ENCODE measurements around the gene TCHH. TPM values are rescaled to one million over a fixed set of nuclear protein-coding genes. Genes with fewer than 3 reads are reported as not detected.
"Not testable (repeated sequence)": the region's sequence is repeated elsewhere in the genome, so short reads cannot be mapped to it uniquely, and the experiment has no call there.

Gene TCHH
- polyA plus RNA-seq, 4 donors, result 0.05 to 0.14 (median 0.07) TPM

GRCh38 chr1:152112101-152112884 is 3.0 kb downstream of the TCHH start:
- DNase-seq (ENCODE audit: low read depth in 4 of 4, low spot score in 3 of 4), result no peak

GRCh38 chr1:152111515-152111968 is 3.7 kb downstream of the TCHH start:
- no peak for DNase-seq (ENCODE audit: low read depth in 4 of 4, low spot score in 3 of 4)

- no peak for DNase-seq (ENCODE audit: low read depth in 4 of 4, low spot score in 3 of 4)
Observed at GRCh38 chr1:152110860-152111514, 4.3 kb downstream of the TCHH start.

GRCh38 chr1:152110365-152110859 is 4.8 kb downstream of the TCHH start:
- no peak for DNase-seq (ENCODE audit: low read depth in 4 of 4, low spot score in 3 of 4)

- no peak for DNase-seq (ENCODE audit: low read depth in 4 of 4, low spot score in 3 of 4)
Observed at GRCh38 chr1:152109998-152110294, 5.3 kb downstream of the TCHH start.

GRCh38 chr1:152109231-152109997 is 5.8 kb downstream of the TCHH start:
- no peak for DNase-seq (ENCODE audit: low read depth in 4 of 4, low spot score in 3 of 4)

- DNase-seq (ENCODE audit: low read depth in 4 of 4, low spot score in 3 of 4), result no peak
Observed at GRCh38 chr1:152108882-152109222, 6.4 kb downstream of the TCHH start.

GRCh38 chr1:152107984-152108881 is 7.0 kb downstream of the TCHH start:
- no peak for DNase-seq (ENCODE audit: low read depth in 4 of 4, low spot score in 3 of 4)

GRCh38 chr1:152107031-152107983 is 7.9 kb downstream of the TCHH start:
- no peak for DNase-seq (ENCODE audit: low read depth in 4 of 4, low spot score in 3 of 4)

GRCh38 chr1:152104854-152105253 is 10.4 kb downstream of the TCHH start:
- no peak for DNase-seq (ENCODE audit: low read depth in 4 of 4, low spot score in 3 of 4)

GRCh38 chr1:152096931-152097330 is 18.3 kb downstream of the TCHH start:
- DNase-seq (ENCODE audit: low read depth in 4 of 4, low spot score in 3 of 4), result no peak

GRCh38 chr1:152089014-152089674 is 26.1 kb downstream of the TCHH start, which contains the start of gene TCHHL1:
TCHHL1 (minus strand) TSS chr1:152089064; CDS start chr1:152088143, 921 bp downstream.
- DNase-seq (ENCODE audit: low read depth in 4 of 4, low spot score in 3 of 4), result no peak

GRCh38 chr1:152086760-152087159 is 28.5 kb downstream of the TCHH start:
- no peak for DNase-seq (ENCODE audit: low read depth in 4 of 4, low spot score in 3 of 4)

- DNase-seq (ENCODE audit: low read depth in 4 of 4, low spot score in 3 of 4), result no peak
Observed at GRCh38 chr1:152084853-152085252, 30.4 kb downstream of the TCHH start.

GRCh38 chr1:152081026-152081425 is 34.2 kb downstream of the TCHH start:
- DNase-seq (ENCODE audit: low read depth in 4 of 4, low spot score in 3 of 4), result not testable (repeated sequence)

GRCh38 chr1:152080494-152080893 is 34.8 kb downstream of the TCHH start:
- not testable (repeated sequence) for DNase-seq (ENCODE audit: low read depth in 4 of 4, low spot score in 3 of 4)

- no peak for DNase-seq (ENCODE audit: low read depth in 4 of 4, low spot score in 3 of 4)
Observed at GRCh38 chr1:152078831-152079441, 36.3 kb downstream of the TCHH start.

GRCh38 chr1:152072311-152072710 is 42.9 kb downstream of the TCHH start:
- no peak for DNase-seq (ENCODE audit: low read depth in 4 of 4, low spot score in 3 of 4)

All from left renal pelvis (tissue), 4 donors.